IMR-90 (cell line): Measurements from ENCODE around the gene PGGT1B. TPM values are rescaled to one million over a fixed set of nuclear protein-coding genes. Genes with fewer than 3 reads are reported as not detected.

Source experiments
- ATAC-seq: fragments of 200-7000 bp; cut with Tn5 transposase; 2 replicates; pipeline ENCODE4 v1.9.1; 2020; ENCODE audit warnings: low read depth, mild to moderate bottlenecking, moderate library complexity
- BruUV-seq: library from RNA; stranded (reverse); fragments of 400-500 nt; replicated peaks from 2 replicates; lab custom pipeline; 2021; lab: Mats Ljungman, UMichigan
- CTCF ChIA-PET: fragments of 300-600 bp; formaldehyde crosslinking; extraction: SDS; loops from one replicate; lab custom pipeline; 2021; ENCODE audit warnings: antibody characterized with exemption; lab: Yijun Ruan, JAX
- POLR2A ChIA-PET: fragments of 300-600 bp; sonication (Branson Sonifier 250); formaldehyde crosslinking; loops from one replicate; lab custom pipeline; 2022; ENCODE audit warnings: antibody characterized with exemption; ENCODE audit not compliant: unreplicated experiment; lab: Charles Lee
- DNase-seq: peaks from one replicate; pipeline ENCODE4 v3.0.0; 2013
- H2AFZ ChIP-seq: replicated peaks from 2 replicates; pipeline ENCODE3; 2013; ENCODE audit warnings: low read length, mild to moderate bottlenecking; ENCODE audit not compliant: poor library complexity
- H2AK5ac ChIP-seq: 2 replicates; pipeline ENCODE4 v1.6.1; 2013; ENCODE audit warnings: low read depth, low read length, inconsistent platforms
- H2AK9ac ChIP-seq: replicated peaks from 2 replicates; pipeline ENCODE3; 2013; ENCODE audit warnings: mild to moderate bottlenecking, low read depth, low read length, moderate library complexity; ENCODE audit not compliant: poor library complexity
- H2BK120ac ChIP-seq: 2 replicates; pipeline ENCODE4 v1.6.1; 2013; ENCODE audit warnings: low read depth, low read length, inconsistent platforms
- H2BK15ac ChIP-seq: 3 replicates; pipeline ENCODE4 v1.6.1; 2013; ENCODE audit warnings: low read depth, low read length, inconsistent platforms
- H2BK20ac ChIP-seq: 2 replicates; pipeline ENCODE4 v1.6.1; 2013; ENCODE audit warnings: low read depth, mild to moderate bottlenecking, inconsistent platforms, low read length, moderate library complexity
- H2BK5ac ChIP-seq: 2 replicates; pipeline ENCODE4 v1.6.1; 2013; ENCODE audit warnings: mild to moderate bottlenecking, low read depth, low read length, inconsistent platforms; ENCODE audit not compliant: poor library complexity, severe bottlenecking
- H3K14ac ChIP-seq: replicated peaks from 2 replicates; pipeline ENCODE4 v1.6.1; 2013; ENCODE audit warnings: low read depth, low read length, inconsistent platforms
- H3K18ac ChIP-seq: 2 replicates; pipeline ENCODE4 v1.6.1; 2013; ENCODE audit warnings: low read depth, low read length, control low read depth
- H3K23ac ChIP-seq: 2 replicates; pipeline ENCODE4 v1.6.1; 2013; ENCODE audit warnings: low read depth, low read length, inconsistent platforms
- H3K27ac ChIP-seq: 2 replicates; pipeline ENCODE4 v1.5.1; 2013; ENCODE audit warnings: mild to moderate bottlenecking, control low read depth, low read length; ENCODE audit not compliant: insufficient read depth
- H3K27me3 ChIP-seq: 2 replicates; pipeline ENCODE4 v1.6.1; 2013; ENCODE audit warnings: low read length; ENCODE audit not compliant: control insufficient read depth, insufficient read depth
- H3K36me3 ChIP-seq: 2 replicates; pipeline ENCODE4 v1.6.1; 2013; ENCODE audit warnings: low read length, mixed read lengths; ENCODE audit not compliant: control insufficient read depth, insufficient read depth
- H3K4ac ChIP-seq: 2 replicates; pipeline ENCODE4 v1.6.1; 2013; ENCODE audit warnings: low read depth, low read length, inconsistent platforms
- H3K4me1 ChIP-seq: 2 replicates; pipeline ENCODE4 v1.6.1; 2013; ENCODE audit warnings: low read length, mixed read lengths; ENCODE audit not compliant: control insufficient read depth, insufficient read depth
- H3K4me2 ChIP-seq: 2 replicates; pipeline ENCODE4 v1.6.1; 2013; ENCODE audit warnings: low read depth, mild to moderate bottlenecking, control low read depth, low read length, moderate library complexity
- H3K4me3 ChIP-seq: 2 replicates; pipeline ENCODE4 v1.5.1; 2013; ENCODE audit warnings: low read depth, mild to moderate bottlenecking, control low read depth, low read length, moderate library complexity; ENCODE audit not compliant: insufficient read depth
- H3K56ac ChIP-seq: 2 replicates; pipeline ENCODE4 v1.6.1; 2013; ENCODE audit warnings: low read length, inconsistent platforms; ENCODE audit not compliant: insufficient read depth; ENCODE audit errors: extremely low read depth
- H3K79me1 ChIP-seq, 2 experiments: 2 replicates each; pipeline ENCODE4 v1.6.1; 2013; ENCODE audit warnings: low read length in 2 of 2, inconsistent platforms in 1 of 2, low read depth in 1 of 2
- H3K9ac ChIP-seq: 2 replicates; pipeline ENCODE4 v1.6.1; 2013; ENCODE audit warnings: low read depth, low read length, control low read depth
- H3K9me1 ChIP-seq: 2 replicates; pipeline ENCODE4 v1.6.1; 2013; ENCODE audit warnings: low read length, inconsistent platforms; ENCODE audit not compliant: insufficient read depth
- H3K9me3 ChIP-seq: 2 replicates; pipeline ENCODE4 v1.6.1; 2013; ENCODE audit warnings: low read length; ENCODE audit not compliant: control insufficient read depth, insufficient read depth
- H4K20me1 ChIP-seq: 2 replicates; pipeline ENCODE4 v1.6.1; 2013; ENCODE audit warnings: low read length, inconsistent platforms; ENCODE audit not compliant: insufficient read depth
- H4K5ac ChIP-seq: 2 replicates; pipeline ENCODE4 v1.6.1; 2013; ENCODE audit warnings: mild to moderate bottlenecking, low read depth, low read length, control low read depth
- H4K8ac ChIP-seq, 2 experiments: 2 replicates each; pipeline ENCODE4 v1.6.1; 2013; ENCODE audit warnings: low read depth in 2 of 2, low read length in 2 of 2, control low read depth in 1 of 2, inconsistent platforms in 1 of 2
- H4K91ac ChIP-seq: 2 replicates; pipeline ENCODE4 v1.6.1; 2013; ENCODE audit warnings: low read depth, low read length, inconsistent platforms; ENCODE audit not compliant: insufficient read depth
- BHLHE40 ChIP-seq: fragments of 150-350 bp; IDR thresholded peaks from 2 replicates; pipeline ENCODE4 v1.6.1; 2016; ENCODE audit warnings: mild to moderate bottlenecking, low read depth, low read length
- CEBPB ChIP-seq: IDR thresholded peaks from 2 replicates; pipeline ENCODE4 v1.6.1; 2012; ENCODE audit warnings: low read depth, low read length, improper control_type of control experiment
- CHD1 ChIP-seq: IDR thresholded peaks from 2 replicates; pipeline ENCODE4 v1.6.1; 2012; ENCODE audit warnings: low read depth, low read length, improper control_type of control experiment
- CTCF ChIP-seq: conservative IDR thresholded peaks from 2 replicates; pipeline ENCODE4 v1.5.1; 2012; ENCODE audit warnings: mild to moderate bottlenecking, low read depth, low read length, improper control_type of control experiment
- ELK1 ChIP-seq: fragments of 150-350 bp; IDR thresholded peaks from 2 replicates; pipeline ENCODE4 v1.6.1; 2016; ENCODE audit warnings: low read depth, mild to moderate bottlenecking, low read length, moderate library complexity, borderline replicate concordance
- FOS ChIP-seq: fragments of 150-350 bp; IDR thresholded peaks from 2 replicates; pipeline ENCODE4 v1.6.1; 2016; ENCODE audit warnings: low read depth, low read length
- MAFK ChIP-seq: IDR thresholded peaks from 2 replicates; pipeline ENCODE4 v1.6.1; 2012; ENCODE audit warnings: low read depth, low read length, improper control_type of control experiment
- MAZ ChIP-seq: IDR thresholded peaks from 2 replicates; pipeline ENCODE4 v1.6.1; 2012; ENCODE audit warnings: low read depth, mild to moderate bottlenecking, low read length, improper control_type of control experiment, moderate library complexity, borderline replicate concordance
- MXI1 ChIP-seq: IDR thresholded peaks from 2 replicates; pipeline ENCODE4 v1.6.1; 2012; ENCODE audit warnings: low read depth, mild to moderate bottlenecking, low read length, moderate library complexity, borderline replicate concordance
- NFE2L2 ChIP-seq: fragments of 150-350 bp; IDR thresholded peaks from 2 replicates; pipeline ENCODE4 v1.6.1; 2016; ENCODE audit warnings: low read depth, mild to moderate bottlenecking, low read length
- POLR2A ChIP-seq: IDR thresholded peaks from 2 replicates; pipeline ENCODE4 v1.6.1; 2012; ENCODE audit warnings: mild to moderate bottlenecking, low read depth, low read length
- RAD21 ChIP-seq: IDR thresholded peaks from 2 replicates; pipeline ENCODE4 v1.6.1; 2012; ENCODE audit warnings: low read length, improper control_type of control experiment
- RCOR1 ChIP-seq: IDR thresholded peaks from 2 replicates; pipeline ENCODE4 v1.6.1; 2012; ENCODE audit warnings: mild to moderate bottlenecking, low read length, improper control_type of control experiment; ENCODE audit not compliant: insufficient replicate concordance
- RFX5 ChIP-seq: IDR thresholded peaks from 2 replicates; pipeline ENCODE4 v1.8.0; 2012; ENCODE audit warnings: low read depth, mild to moderate bottlenecking, low read length, moderate library complexity
- SMC3 ChIP-seq: fragments of 150-350 bp; IDR thresholded peaks from 2 replicates; pipeline ENCODE4 v1.6.1; 2016; ENCODE audit warnings: low read depth, mild to moderate bottlenecking, antibody characterized with exemption, low read length, moderate library complexity
- USF2 ChIP-seq: fragments of 150-350 bp; IDR thresholded peaks from 2 replicates; pipeline ENCODE4 v1.6.1; 2017; ENCODE audit warnings: mild to moderate bottlenecking, antibody characterized with exemption, low read length, low read depth
- WGBS, 2 experiments: methylation state at CpG; one replicate each; pipeline versions ENCODE4 v1.1.5 to v1.1.7; 2013; ENCODE audit warnings: missing lambda C conversion rate in 2 of 2; ENCODE audit not compliant: insufficient read length in 1 of 2; ENCODE audit errors: extremely low coverage in 2 of 2; 5-methylcytosine and 5-hydroxymethylcytosine counted together
- dilution Hi-C: fragments of 300-500 bp; cut with HindIII; formaldehyde crosslinking; loops from one replicate; pipeline ENCODE4 v1.14.3; 2018; ENCODE audit warnings: low sequenced_read_pairs; ENCODE audit not compliant: unreplicated experiment
- in situ Hi-C: fragments of 300-500 bp; cut with MboI; formaldehyde crosslinking; loops from 3 replicates; pipeline ENCODE4 v1.14.3; 2019; ENCODE audit warnings: low sequenced_read_pairs, inconsistent platforms, mixed read lengths
- intact Hi-C: fragments of 100-400 bp; cut with micrococcal nuclease; formaldehyde crosslinking; loops from 2 replicates; pipeline ENCODE4 v1.10.0; 2022
- polyA plus RNA-seq, 3 experiments: library from polyadenylated mRNA; depleted of rRNA; stranded (reverse); fragments of >200 nt; gene quantifications; 2 replicates each; pipeline ENCODE4 v1.2.3, GENCODE V29; 2012; ENCODE audit warnings: low replicate concordance in 1 of 3
- total RNA-seq: library from RNA; depleted of rRNA; stranded (reverse); fragments of >200 nt; gene quantifications from 2 replicates; pipeline ENCODE4 v1.2.3, GENCODE V29; 2012

The PGGT1B gene
- total and polyA plus RNA-seq, 2 of the 4 experiments (the other 2 are of a cell fraction), result 2.1 to 19.2 TPM

- Histone ChIP-seq H2BK120ac (no peak overlapping the region), H2AK9ac (no peak overlapping the region), H3K4me1 (no peaks in the 10 kb centered on the region), H3K9me1 (no peaks in the 10 kb centered on the region), H3K9ac (no peak overlapping the region), H3K4me2 (no peak overlapping the region), H3K27me3 (no peaks in the 10 kb centered on the region), H3K27ac (no peak overlapping the region), H4K8ac (no peak overlapping the region), H3K23ac (no peak overlapping the region), H2AK5ac (no peak overlapping the region), H3K18ac (no peak overlapping the region), H2BK15ac (no peak overlapping the region), H3K4ac (no peak overlapping the region), H2BK20ac (no peak overlapping the region), H3K4me3 (no peak overlapping the region), H3K79me1 (no peaks in the 10 kb centered on the region), H4K5ac (no peak overlapping the region), H3K56ac (no peak overlapping the region), H4K91ac (no peak overlapping the region), H2AFZ (no peak overlapping the region), H3K36me3 (peaks cover 2% of the 10 kb centered on the region; the same call in 1 of the 2 replicates), H4K20me1 (no peaks in the 10 kb centered on the region), H3K9me3 (no peaks in the 10 kb centered on the region), H2BK5ac (no peak overlapping the region), H3K14ac (no peak overlapping the region)
- DNase-seq, result peak; percentile 2
- CTCF ChIA-PET, result no interaction called here
- intact Hi-C loops (no loop called here), in situ Hi-C loops (no loop called here), dilution Hi-C loops (no loop called here)
- POLR2A ChIA-PET, result no interaction called here
- peak; percentile 27 for ATAC-seq
- BruUV-seq, result no TSS peak
- no peak for TF ChIP-seq MAFK
- TF ChIP-seq BHLHE40, result no peak
- TF ChIP-seq USF2, result no peak
- no peak for TF ChIP-seq ELK1
- TF ChIP-seq CEBPB, result no peak
- no peak for TF ChIP-seq POLR2A
- TF ChIP-seq MAZ, result no peak
- TF ChIP-seq CHD1, result no peak
- no peak for TF ChIP-seq RAD21
- TF ChIP-seq RCOR1, result no peak
- no peak for TF ChIP-seq CTCF
- no peak for TF ChIP-seq RFX5
- no peak for TF ChIP-seq FOS
- no peak for TF ChIP-seq MXI1
- TF ChIP-seq SMC3, result no peak
- TF ChIP-seq NFE2L2, result no peak
- WGBS, 2 experiments, result no CpG with 5 or more reads among the region's 3 CpGs
Measured at GRCh38 chr5:115209279-115209678, 53.4 kb downstream of the PGGT1B start.
